GM19468 (cell line): ENCODE measurements around the gene TEAD2.
"Not testable (repeated sequence)": the region's sequence is repeated elsewhere in the genome, so short reads cannot be mapped to it uniquely, and the experiment has no call there.

Experiments used
- ATAC-seq: cut with Tn5 transposase; IDR thresholded peaks from one replicate; pipeline ENCODE4 v1.9.1; 2021; ENCODE audit warnings: mild to moderate bottlenecking, moderate library complexity, moderate number of reproducible peaks; ENCODE audit not compliant: unreplicated experiment; ENCODE audit errors: extremely low read depth

TEAD2 gene

GRCh38 chr19:49389406-49389805 is 27.2 kb upstream of the TEAD2 start:
- no peak for ATAC-seq

DNA sequence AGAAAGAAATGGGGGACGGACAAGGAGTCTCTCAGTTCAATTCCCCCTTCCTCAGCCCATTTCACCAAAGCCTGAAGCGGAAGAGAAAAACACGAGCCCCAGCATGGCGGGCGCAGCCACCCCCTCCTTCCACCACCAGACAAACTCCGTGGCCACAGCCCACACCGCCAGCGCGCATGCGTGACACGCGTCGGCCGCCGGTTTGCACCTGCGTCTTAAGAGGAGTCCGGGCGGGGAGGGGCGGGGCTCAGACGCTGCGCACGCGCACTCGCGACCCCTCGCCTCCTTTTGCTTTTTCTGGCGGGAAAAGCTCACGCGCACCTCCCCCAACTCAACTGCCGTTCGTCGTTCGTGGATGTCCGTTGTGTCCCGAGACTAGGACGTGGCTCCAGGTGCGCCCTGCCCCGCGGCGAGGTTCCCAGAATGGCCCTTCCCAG is 25.7 kb upstream of the TEAD2 start, which contains the start of gene KASH5:
Gene KASH5, plus strand, starts transcription at position 314 of the 437 bp plus-strand sequence. CDS start 2,635 bp downstream, outside the sequence.
- no peak for ATAC-seq

GRCh38 chr19:49383599-49383998 is 21.4 kb upstream of the TEAD2 start:
- no peak for ATAC-seq

- no peak for ATAC-seq
Observed at GRCh38 chr19:49382639-49383038, 20.4 kb upstream of the TEAD2 start.

DNA sequence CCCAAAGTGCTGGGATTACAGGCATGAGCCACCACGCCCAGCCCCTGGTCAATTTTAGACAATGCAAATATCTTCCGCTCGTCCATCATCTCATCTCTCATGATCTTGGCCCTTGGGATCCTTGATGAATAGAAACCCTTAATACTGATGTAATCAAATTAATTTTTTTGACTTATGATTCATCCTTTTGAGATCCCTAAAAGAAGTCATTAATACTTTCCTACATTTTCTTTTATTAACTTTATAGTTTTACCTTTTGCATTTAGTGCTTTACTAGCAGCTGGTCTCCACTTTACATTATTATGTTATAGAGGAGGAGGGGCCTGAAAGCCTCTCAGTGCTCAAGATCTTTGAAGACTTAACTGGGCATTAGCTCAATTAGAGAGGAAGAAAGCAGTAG is 18.2 kb upstream of the TEAD2 start:
- ATAC-seq, result no peak

DNA sequence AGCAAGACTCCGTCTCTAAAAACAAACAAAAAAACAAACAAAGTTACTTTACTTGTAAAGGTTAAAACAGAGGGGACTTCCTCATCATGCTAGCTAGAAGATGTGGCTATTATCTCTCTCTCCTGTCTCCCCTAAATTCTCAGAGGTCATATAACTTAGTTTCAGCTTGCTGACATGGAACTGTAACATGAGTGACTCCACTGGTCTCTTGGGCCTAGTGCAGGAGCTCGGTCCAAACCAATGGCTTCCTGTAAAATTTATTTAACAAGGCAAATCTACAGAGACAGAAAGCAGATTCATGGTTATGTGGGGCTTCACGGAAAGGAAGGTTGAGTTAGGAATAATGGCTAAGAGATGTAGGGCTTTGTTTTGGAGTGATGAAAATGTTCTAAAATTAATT is 16.3 kb upstream of the TEAD2 start:
- no peak for ATAC-seq

- ATAC-seq, result no peak
Observed at GRCh38 chr19:49374665-49375434, 12.6 kb upstream of the TEAD2 start.

DNA sequence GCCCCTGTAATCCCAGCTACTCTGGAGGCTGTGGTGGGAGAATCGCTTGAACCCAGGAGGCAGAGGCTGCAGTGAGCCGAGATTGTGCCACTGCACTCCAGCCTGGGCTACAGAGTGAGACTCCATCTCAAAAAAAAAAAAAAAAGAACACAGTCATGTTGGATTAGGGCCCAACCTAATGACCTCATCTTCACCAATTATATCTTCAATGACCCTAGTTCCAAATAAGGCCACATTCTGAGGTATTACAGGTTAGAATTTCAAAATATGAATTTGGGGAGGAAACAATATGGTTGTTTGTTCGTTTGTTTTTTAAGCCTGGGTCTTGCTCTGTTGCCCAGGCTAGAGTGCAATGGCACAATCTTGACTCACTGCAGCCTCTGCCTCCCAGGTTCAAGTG is 11.0 kb upstream of the TEAD2 start:
- not testable (repeated sequence) for ATAC-seq

- ATAC-seq, result no peak
Observed at GRCh38 chr19:49371184-49371583, 9.0 kb upstream of the TEAD2 start.

DNA sequence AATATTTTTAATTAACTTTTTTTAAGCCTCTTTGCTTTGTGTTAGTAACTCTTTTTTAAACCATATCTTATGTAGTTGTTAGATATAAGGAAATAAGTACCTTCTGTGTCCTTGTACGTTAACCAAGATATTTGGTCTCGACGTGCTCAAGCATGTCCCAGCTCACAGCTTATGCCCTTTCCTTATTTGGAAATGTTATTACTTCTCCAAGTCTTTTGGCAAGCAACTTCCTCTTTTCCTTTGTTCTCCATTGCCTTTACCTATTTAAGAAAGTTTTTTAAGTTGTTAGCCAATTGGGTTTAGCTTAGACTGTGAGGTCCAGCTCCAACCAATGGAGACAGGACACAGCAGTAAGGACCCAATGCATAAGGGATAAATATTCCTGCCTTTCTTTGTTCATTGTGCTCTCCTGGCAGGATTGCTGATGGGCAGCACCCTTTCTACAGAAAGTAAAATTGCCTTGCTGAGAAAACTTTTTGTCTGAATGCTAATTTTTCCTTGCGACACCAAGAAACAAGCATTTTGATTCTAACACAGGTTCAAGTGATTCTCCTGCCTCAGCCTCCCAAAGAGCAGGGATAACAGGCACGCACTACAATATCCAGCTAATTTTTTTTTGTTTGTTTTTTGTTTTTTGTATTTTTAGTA is 6.6 kb upstream of the TEAD2 start:
- no peak for ATAC-seq

- no peak for ATAC-seq
Observed at GRCh38 chr19:49366110-49366509, 3.9 kb upstream of the TEAD2 start.

- no peak for ATAC-seq
Observed at GRCh38 chr19:49364083-49364737, 2.0 kb upstream of the TEAD2 start.

- no peak for ATAC-seq
Observed at GRCh38 chr19:49363268-49364082, 1.3 kb upstream of the TEAD2 start, which contains the start of gene DKKL1. Gene DKKL1 (plus strand): TSS chr19:49363877. CDS start chr19:49363999, 122 bp downstream.

GRCh38 chr19:49362929-49363267 is 682 bp upstream of the TEAD2 start:
- no peak for ATAC-seq

GRCh38 chr19:49361438-49362047 is 673 bp downstream of the TEAD2 start:
- no peak for ATAC-seq

DNA sequence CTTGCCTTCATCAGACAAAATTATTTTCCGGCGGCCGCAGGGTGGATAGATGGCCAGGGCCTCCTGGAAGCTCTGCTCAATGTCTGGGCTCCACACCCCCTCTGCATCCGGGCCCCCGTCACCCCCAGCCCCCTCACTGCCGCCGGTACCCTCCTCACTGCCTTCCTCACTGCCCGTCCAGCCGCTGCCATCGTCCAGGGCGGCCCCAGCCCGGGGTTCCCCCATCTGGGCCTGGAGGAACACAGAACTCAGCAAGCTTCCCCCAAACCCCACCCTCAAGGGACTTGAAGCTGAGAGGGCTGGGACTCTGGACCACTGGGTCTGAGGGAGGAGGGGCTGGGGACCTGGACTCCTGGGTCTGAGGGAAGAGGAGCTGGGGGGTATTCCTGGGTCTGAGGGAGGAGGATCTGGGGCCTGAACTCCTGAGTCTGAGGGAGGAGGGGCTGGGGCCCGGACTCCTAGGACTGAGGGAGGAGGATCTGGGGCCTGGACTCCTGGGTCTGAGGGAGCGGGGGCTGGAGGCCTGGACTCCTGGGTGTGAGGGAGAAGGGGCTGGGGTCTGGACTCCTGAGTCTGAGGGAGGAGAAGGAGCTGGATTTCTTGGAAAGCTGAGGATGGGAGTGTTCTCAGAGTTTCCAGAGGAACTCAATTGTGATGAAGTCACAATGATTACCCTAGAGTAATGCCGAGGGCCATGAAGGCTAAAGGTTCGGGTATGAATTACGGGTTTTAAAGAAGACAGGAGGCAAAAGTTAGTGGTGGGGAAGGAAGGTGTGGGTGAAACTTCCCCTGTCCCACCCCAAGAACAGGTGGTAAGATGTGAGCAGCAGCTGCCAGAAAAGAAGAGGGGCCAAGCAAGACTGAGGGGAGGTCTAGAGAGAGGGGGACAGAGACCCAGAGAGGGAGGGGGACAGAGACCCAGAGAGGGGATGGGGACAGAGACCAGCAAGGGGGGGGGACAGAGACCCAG is 2.1 kb downstream of the TEAD2 start:
- ATAC-seq, result no peak

DNA sequence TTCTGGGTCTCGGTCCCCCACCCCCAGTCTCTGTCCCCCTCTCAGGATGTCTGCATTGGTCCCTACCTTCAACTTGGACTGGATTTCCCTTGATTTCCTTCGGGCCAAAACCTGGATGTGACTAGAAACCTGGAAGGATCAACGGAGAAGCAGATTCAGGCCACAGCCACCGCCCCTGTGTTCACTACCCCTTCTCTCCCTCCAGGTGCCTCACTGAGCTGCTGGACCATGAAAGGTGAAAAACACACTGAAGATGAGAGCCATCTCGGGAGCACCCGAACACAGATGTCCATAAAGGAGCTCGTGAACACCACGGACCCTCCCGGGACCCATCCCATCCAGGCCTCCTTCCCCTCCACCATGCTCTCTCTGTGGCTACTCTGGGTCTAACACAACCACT is 5.0 kb downstream of the TEAD2 start:
- no peak for ATAC-seq

GRCh38 chr19:49356382-49356781 is 5.8 kb downstream of the TEAD2 start:
- ATAC-seq, result no peak

GRCh38 chr19:49355909-49356353 is 6.3 kb downstream of the TEAD2 start:
- ATAC-seq, result no peak
